Measurements from ENCODE around the gene SLC34A1. TPM values are rescaled to one million over a fixed set of nuclear protein-coding genes. Genes with fewer than 3 reads are reported as not detected.

SLC34A1 gene
- polyA plus RNA-seq, 6 donors from 2014 or later = not detected

GRCh38 chr5:177390363-177391300 lies 6.4 kb downstream of the SLC34A1 start:
- Mint-ChIP-seq H3K27ac (peak overlapping the region in 5 of 6 donors; percentile 58 to 95 (median 88)), H3K9me3 (no peaks in the 10 kb centered on the region), H3K27me3 (peaks cover 9 to 21% (median 20%) of the 10 kb centered on the region in 3 donors), H3K4me3 (peak overlapping the region in 1 of 8 donors; percentile 18), H3K4me1 (peaks cover 12 to 27% (median 15%) of the 10 kb centered on the region in 3 donors), H3K36me3 (no peaks in the 10 kb centered on the region)
- ATAC-seq (ENCODE audit: low read depth in 2 of 2) (peak; percentile 89 to 92), DNase-seq (peak; percentile 81)

GRCh38 chr5:177392765-177393164 lies 8.5 kb downstream of the SLC34A1 start:
- Mint-ChIP-seq H3K4me3 (no peak overlapping the region), H3K4me1 (peaks cover 12 to 27% (median 15%) of the 10 kb centered on the region in 3 donors), H3K9me3 (no peaks in the 10 kb centered on the region), H3K27ac (peak overlapping the region in 2 of 6 donors; percentile 9 to 94), H3K27me3 (peaks cover 18 to 28% (median 21%) of the 10 kb centered on the region in 3 donors), H3K36me3 (no peaks in the 10 kb centered on the region)
- DNase-seq = no peak
- ATAC-seq (ENCODE audit: low read depth in 2 of 2) = no peak

GRCh38 chr5:177393206-177393765 lies 9.1 kb downstream of the SLC34A1 start:
- Mint-ChIP-seq H3K27ac (peak overlapping the region in 3 of 6 donors; percentile 9 to 94 (median 77)), H3K9me3 (no peaks in the 10 kb centered on the region), H3K4me1 (peaks cover 12 to 27% (median 15%) of the 10 kb centered on the region in 3 donors), H3K36me3 (no peaks in the 10 kb centered on the region), H3K4me3 (no peak overlapping the region), H3K27me3 (peaks cover 18 to 27% (median 20%) of the 10 kb centered on the region in 3 donors)
- ATAC-seq (ENCODE audit: low read depth in 2 of 2) (no peak), DNase-seq (no peak)

- peaks cover 12 to 21% (median 15%) of the 10 kb centered on the region in 3 donors for H3K4me1 Mint-ChIP-seq
- H3K27me3 Mint-ChIP-seq = peaks cover 18 to 26% (median 21%) of the 10 kb centered on the region in 3 donors
- DNase-seq (no peak), ATAC-seq (ENCODE audit: low read depth in 2 of 2) (no peak)
- H3K4me3 Mint-ChIP-seq = no peak overlapping the region
- no peaks in the 10 kb centered on the region for H3K36me3 Mint-ChIP-seq
- peak overlapping the region in 1 of 6 donors; percentile 32 for H3K27ac Mint-ChIP-seq
- H3K9me3 Mint-ChIP-seq = no peaks in the 10 kb centered on the region
Observed at GRCh38 chr5:177393990-177394389, 9.8 kb downstream of the SLC34A1 start.

- Mint-ChIP-seq H3K36me3 (no peaks in the 10 kb centered on the region), H3K4me1 (peaks cover 7 to 10% (median 7%) of the 10 kb centered on the region in 3 donors), H3K27me3 (peaks cover 11 to 19% (median 12%) of the 10 kb centered on the region in 3 donors), H3K27ac (no peak overlapping the region), H3K9me3 (no peaks in the 10 kb centered on the region), H3K4me3 (no peak overlapping the region)
- ATAC-seq (ENCODE audit: low read depth in 2 of 2) = no peak
- DNase-seq = no peak
Observed at GRCh38 chr5:177396078-177396477, 11.8 kb downstream of the SLC34A1 start.

- no peaks in the 10 kb centered on the region for H3K9me3 Mint-ChIP-seq
- H3K36me3 Mint-ChIP-seq = no peaks in the 10 kb centered on the region
- H3K4me3 Mint-ChIP-seq = peak overlapping the region in 1 of 8 donors; percentile 29
- H3K27me3 Mint-ChIP-seq = peaks cover 15 to 25% (median 18%) of the 10 kb centered on the region in 3 donors
- H3K27ac Mint-ChIP-seq = no peak overlapping the region
- H3K4me1 Mint-ChIP-seq = peaks cover 9 to 12% (median 9%) of the 10 kb centered on the region in 3 donors
- no peak for ATAC-seq (ENCODE audit: low read depth in 2 of 2)
- DNase-seq = no peak
Observed at GRCh38 chr5:177396807-177397206, 12.6 kb downstream of the SLC34A1 start.

- DNase-seq = no peak
- Mint-ChIP-seq H3K9me3 (no peaks in the 10 kb centered on the region), H3K27me3 (peaks cover 18 to 37% (median 22%) of the 10 kb centered on the region in 3 donors), H3K27ac (no peak overlapping the region), H3K4me1 (peaks cover 14 to 19% (median 16%) of the 10 kb centered on the region in 3 donors), H3K36me3 (no peaks in the 10 kb centered on the region), H3K4me3 (no peak overlapping the region)
- no peak for ATAC-seq (ENCODE audit: low read depth in 2 of 2)
Observed at GRCh38 chr5:177397875-177398390, 13.7 kb downstream of the SLC34A1 start.

- no peaks in the 10 kb centered on the region for H3K36me3 Mint-ChIP-seq
- no peak within 1 kb of the TSS for H3K4me3 Mint-ChIP-seq
- no peaks in the 10 kb centered on the region for H3K9me3 Mint-ChIP-seq
- H3K27me3 Mint-ChIP-seq = peaks cover 16 to 44% (median 18%) of the 10 kb centered on the region in 3 donors
- peaks cover 24 to 30% (median 30%) of the 10 kb centered on the region in 3 donors for H3K4me1 Mint-ChIP-seq
- DNase-seq (no peak), ATAC-seq (ENCODE audit: low read depth in 2 of 2) (no peak)
- H3K27ac Mint-ChIP-seq = peak within 1 kb of the TSS in 1 of 6 donors; percentile 19
Observed at GRCh38 chr5:177399997-177400868, 16.0 kb downstream of the SLC34A1 start, which contains the start of gene PFN3. Gene PFN3, minus strand, starts transcription at chr5:177400661. Its CDS starts 85 bp downstream, at chr5:177400576.

- Mint-ChIP-seq H3K4me1 (peaks cover 32 to 47% (median 46%) of the 10 kb centered on the region in 3 donors), H3K9me3 (no peaks in the 10 kb centered on the region), H3K27me3 (peaks cover 11 to 36% (median 14%) of the 10 kb centered on the region in 3 donors), H3K36me3 (no peaks in the 10 kb centered on the region), H3K4me3 (peak overlapping the region; percentile 67 to 91 (median 82)), H3K27ac (peak overlapping the region; percentile 50 to 88 (median 80))
- peak; percentile 37 for DNase-seq
- peak in 1 of 2 donors; percentile 8 for ATAC-seq (ENCODE audit: low read depth in 2 of 2)
Observed at GRCh38 chr5:177402271-177403043, 18.2 kb downstream of the SLC34A1 start.

- Mint-ChIP-seq H3K9me3 (no peaks in the 10 kb centered on the region), H3K4me1 (peaks cover 32 to 47% (median 46%) of the 10 kb centered on the region in 3 donors), H3K27ac (peak overlapping the region; percentile 78 to 88 (median 81)), H3K36me3 (no peaks in the 10 kb centered on the region), H3K4me3 (peak overlapping the region; percentile 67 to 91 (median 84)), H3K27me3 (peaks cover 8 to 35% (median 14%) of the 10 kb centered on the region in 3 donors)
- DNase-seq = peak; percentile 57
- ATAC-seq (ENCODE audit: low read depth in 2 of 2) = peak; percentile 19 to 21
Observed at GRCh38 chr5:177403102-177403791, 19.0 kb downstream of the SLC34A1 start.

GRCh38 chr5:177403792-177404640 lies 19.8 kb downstream of the SLC34A1 start:
- H3K36me3 Mint-ChIP-seq = no peaks in the 10 kb centered on the region
- DNase-seq (peak; percentile 84), ATAC-seq (ENCODE audit: low read depth in 2 of 2) (peak; percentile 76 to 79)
- H3K27me3 Mint-ChIP-seq = peaks cover 8 to 30% (median 10%) of the 10 kb centered on the region in 3 donors
- peak overlapping the region; percentile 67 to 91 (median 84) for H3K4me3 Mint-ChIP-seq
- peak overlapping the region in 4 of 6 donors; percentile 51 to 83 (median 77) for H3K27ac Mint-ChIP-seq
- H3K4me1 Mint-ChIP-seq = peaks cover 32 to 47% (median 46%) of the 10 kb centered on the region in 3 donors
- no peaks in the 10 kb centered on the region for H3K9me3 Mint-ChIP-seq
